GM23338 (cell line): Measurements from ENCODE around the gene CTU1. TPM values are rescaled to one million over a fixed set of nuclear protein-coding genes. Genes with fewer than 3 reads are reported as not detected.
A peak's percentile ranks its signal among the peaks of the same experiment; 100 is the strongest.

ENCODE experiments used
- ATAC-seq: fragments of 200-7000 bp; cut with Tn5 transposase; 3 replicates; pipeline ENCODE4 v1.9.1; 2020
- DNase-seq: peaks from one replicate; pipeline ENCODE4 v3.0.0-alpha.2; 2015; ENCODE audit warnings: low spot score
- H2AFZ ChIP-seq: fragments of 200-600 bp; sonication (generic); 2 replicates; pipeline ENCODE4 v1.8.0; 2016; ENCODE audit warnings: antibody characterized with exemption, mild to moderate bottlenecking, moderate library complexity
- H3F3A ChIP-seq: fragments of 200-600 bp; sonication (generic); replicated peaks from 2 replicates; pipeline ENCODE4 v1.8.0; 2017; ENCODE audit warnings: antibody characterized with exemption, mixed run types, low read depth
- H3K27ac ChIP-seq: fragments of 200-600 bp; sonication (generic); 2 replicates; pipeline ENCODE4 v1.6.1; 2016; ENCODE audit warnings: low read depth
- H3K27me3 ChIP-seq: fragments of 200-600 bp; sonication (generic); 2 replicates; pipeline ENCODE4 v1.8.0; 2016; ENCODE audit warnings: mild to moderate bottlenecking, mixed run types, moderate library complexity; ENCODE audit not compliant: insufficient read depth
- H3K36me3 ChIP-seq: fragments of 200-600 bp; sonication (generic); 2 replicates; pipeline ENCODE4 v1.8.0; 2016; ENCODE audit warnings: mild to moderate bottlenecking; ENCODE audit not compliant: insufficient read depth
- H3K4me1 ChIP-seq: fragments of 200-600 bp; sonication (generic); 2 replicates; pipeline ENCODE4 v1.8.0; 2016; ENCODE audit warnings: mild to moderate bottlenecking, moderate library complexity; ENCODE audit not compliant: insufficient read depth
- H3K4me2 ChIP-seq: fragments of 200-600 bp; sonication (generic); 2 replicates; pipeline ENCODE4 v1.7.1; 2017; ENCODE audit warnings: mixed run types
- H3K4me3 ChIP-seq: fragments of 200-600 bp; sonication (generic); 2 replicates; pipeline ENCODE4 v1.6.1; 2016; ENCODE audit warnings: mixed run types
- H3K79me2 ChIP-seq: fragments of 200-600 bp; sonication (generic); replicated peaks from 2 replicates; pipeline ENCODE4 v1.8.0; 2017; ENCODE audit warnings: mild to moderate bottlenecking; ENCODE audit not compliant: insufficient read depth
- H3K9me2 ChIP-seq: fragments of 200-600 bp; sonication (generic); 2 replicates; pipeline ENCODE4 v1.8.0; 2017; ENCODE audit not compliant: insufficient read depth
- H4K20me1 ChIP-seq: fragments of 200-600 bp; sonication (generic); replicated peaks from 2 replicates; pipeline ENCODE4 v1.8.0; 2017; ENCODE audit warnings: mild to moderate bottlenecking; ENCODE audit not compliant: insufficient read depth
- H3K27ac Mint-ChIP-seq: 2 replicates; pipeline ENCODE4 v1.8.0; 2020; ENCODE audit warnings: inconsistent platforms, mild to moderate bottlenecking, moderate library complexity, mixed read lengths
- H3K27me3 Mint-ChIP-seq: 3 replicates; pipeline ENCODE4 v1.8.0; 2022; ENCODE audit warnings: low read depth, mild to moderate bottlenecking, moderate library complexity, mixed read lengths, inconsistent platforms; ENCODE audit not compliant: insufficient read depth, poor library complexity
- H3K36me3 Mint-ChIP-seq: 3 replicates; pipeline ENCODE4 v1.8.0; 2021; ENCODE audit warnings: low read depth, mild to moderate bottlenecking, inconsistent platforms, moderate library complexity, mixed read lengths
- H3K4me1 Mint-ChIP-seq: 3 replicates; pipeline ENCODE4 v1.8.0; 2020; ENCODE audit warnings: mild to moderate bottlenecking, inconsistent platforms, mixed read lengths
- H3K4me3 Mint-ChIP-seq: 3 replicates; pipeline ENCODE4 v1.8.0; 2021; ENCODE audit warnings: moderate library complexity, mild to moderate bottlenecking, inconsistent platforms, mixed read lengths
- H3K9me3 Mint-ChIP-seq: 3 replicates; pipeline ENCODE4 v1.8.0; 2020; ENCODE audit warnings: moderate library complexity, mild to moderate bottlenecking, inconsistent platforms, mixed read lengths
- EZH2phosphoT487 ChIP-seq: fragments of 200-600 bp; sonication (generic); IDR thresholded peaks from one replicate; pipeline ENCODE4 v1.8.1; 2018; ENCODE audit warnings: antibody characterized with exemption; ENCODE audit not compliant: unreplicated experiment
- POLR2AphosphoS5 ChIP-seq: IDR thresholded peaks from 2 replicates; pipeline ENCODE4 v1.6.1; 2016; ENCODE audit warnings: antibody characterized with exemption, low read depth
- ZNF114 ChIP-seq: fragments of 250-450 bp; sonication (Bioruptor Pico); IDR thresholded peaks from 2 replicates; pipeline ENCODE4 v1.5.0; 2020; ENCODE audit warnings: mild to moderate bottlenecking, moderate library complexity
- polyA plus RNA-seq: library from polyadenylated mRNA; unstranded; fragments of >200 nt; fragmentation: Nextera tagmentation; extraction: Ambion mirVana; gene quantifications from 2 replicates; pipeline ENCODE4 v1.2.1, GENCODE V29; 2016
- total RNA-seq: library from RNA; depleted of rRNA; stranded (reverse); fragments of >200 nt; shearing (Covaris generic); gene quantifications from 2 replicates; pipeline ENCODE4 v1.2.3, GENCODE V29; 2014
- TF ChIP-seq, protein P1 (sequence below): fragments of 250-450 bp; sonication (Bioruptor Pico); IDR thresholded peaks from 2 replicates; pipeline ENCODE4 v1.5.0; 2020; ENCODE audit warnings: mild to moderate bottlenecking, moderate library complexity
- TF ChIP-seq, protein P2 (sequence below), 2 experiments: fragments of 200-600 bp in 1 of 2; sonication (generic) in 1 of 2; conservative IDR thresholded peaks; 2 replicates each; pipeline versions ENCODE4 v1.5.1 to v1.6.1; 2016 to 2017; ENCODE audit warnings: antibody characterized with exemption in 2 of 2, low read depth in 2 of 2, mild to moderate bottlenecking in 2 of 2, moderate library complexity in 1 of 2

The CTU1 gene
- total and polyA plus RNA-seq, 2 experiments from 2014 or later, result 3.7 to 18.8 TPM

DNA sequence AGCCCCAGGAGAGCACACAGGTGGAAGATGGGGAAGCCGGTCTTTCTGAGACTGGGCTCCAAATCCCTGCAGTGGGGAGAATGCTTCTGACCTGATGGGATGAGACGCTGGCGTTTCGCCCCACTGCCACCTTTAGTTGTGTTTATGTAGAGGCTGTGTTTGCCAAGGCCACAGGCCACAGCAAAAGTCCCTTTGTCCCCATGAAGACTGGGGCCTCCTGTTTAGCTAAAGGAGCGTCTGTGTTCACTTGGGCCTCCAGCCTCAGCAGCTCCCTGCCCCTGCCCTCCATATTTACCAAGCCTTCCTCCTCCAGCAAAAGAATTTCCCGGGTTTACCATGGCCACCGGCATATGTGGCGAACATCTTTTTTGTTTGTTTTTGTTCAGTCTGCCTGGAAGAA lies 15.1 kb downstream of the CTU1 start (continued):
- TF ChIP-seq, protein P1, sequence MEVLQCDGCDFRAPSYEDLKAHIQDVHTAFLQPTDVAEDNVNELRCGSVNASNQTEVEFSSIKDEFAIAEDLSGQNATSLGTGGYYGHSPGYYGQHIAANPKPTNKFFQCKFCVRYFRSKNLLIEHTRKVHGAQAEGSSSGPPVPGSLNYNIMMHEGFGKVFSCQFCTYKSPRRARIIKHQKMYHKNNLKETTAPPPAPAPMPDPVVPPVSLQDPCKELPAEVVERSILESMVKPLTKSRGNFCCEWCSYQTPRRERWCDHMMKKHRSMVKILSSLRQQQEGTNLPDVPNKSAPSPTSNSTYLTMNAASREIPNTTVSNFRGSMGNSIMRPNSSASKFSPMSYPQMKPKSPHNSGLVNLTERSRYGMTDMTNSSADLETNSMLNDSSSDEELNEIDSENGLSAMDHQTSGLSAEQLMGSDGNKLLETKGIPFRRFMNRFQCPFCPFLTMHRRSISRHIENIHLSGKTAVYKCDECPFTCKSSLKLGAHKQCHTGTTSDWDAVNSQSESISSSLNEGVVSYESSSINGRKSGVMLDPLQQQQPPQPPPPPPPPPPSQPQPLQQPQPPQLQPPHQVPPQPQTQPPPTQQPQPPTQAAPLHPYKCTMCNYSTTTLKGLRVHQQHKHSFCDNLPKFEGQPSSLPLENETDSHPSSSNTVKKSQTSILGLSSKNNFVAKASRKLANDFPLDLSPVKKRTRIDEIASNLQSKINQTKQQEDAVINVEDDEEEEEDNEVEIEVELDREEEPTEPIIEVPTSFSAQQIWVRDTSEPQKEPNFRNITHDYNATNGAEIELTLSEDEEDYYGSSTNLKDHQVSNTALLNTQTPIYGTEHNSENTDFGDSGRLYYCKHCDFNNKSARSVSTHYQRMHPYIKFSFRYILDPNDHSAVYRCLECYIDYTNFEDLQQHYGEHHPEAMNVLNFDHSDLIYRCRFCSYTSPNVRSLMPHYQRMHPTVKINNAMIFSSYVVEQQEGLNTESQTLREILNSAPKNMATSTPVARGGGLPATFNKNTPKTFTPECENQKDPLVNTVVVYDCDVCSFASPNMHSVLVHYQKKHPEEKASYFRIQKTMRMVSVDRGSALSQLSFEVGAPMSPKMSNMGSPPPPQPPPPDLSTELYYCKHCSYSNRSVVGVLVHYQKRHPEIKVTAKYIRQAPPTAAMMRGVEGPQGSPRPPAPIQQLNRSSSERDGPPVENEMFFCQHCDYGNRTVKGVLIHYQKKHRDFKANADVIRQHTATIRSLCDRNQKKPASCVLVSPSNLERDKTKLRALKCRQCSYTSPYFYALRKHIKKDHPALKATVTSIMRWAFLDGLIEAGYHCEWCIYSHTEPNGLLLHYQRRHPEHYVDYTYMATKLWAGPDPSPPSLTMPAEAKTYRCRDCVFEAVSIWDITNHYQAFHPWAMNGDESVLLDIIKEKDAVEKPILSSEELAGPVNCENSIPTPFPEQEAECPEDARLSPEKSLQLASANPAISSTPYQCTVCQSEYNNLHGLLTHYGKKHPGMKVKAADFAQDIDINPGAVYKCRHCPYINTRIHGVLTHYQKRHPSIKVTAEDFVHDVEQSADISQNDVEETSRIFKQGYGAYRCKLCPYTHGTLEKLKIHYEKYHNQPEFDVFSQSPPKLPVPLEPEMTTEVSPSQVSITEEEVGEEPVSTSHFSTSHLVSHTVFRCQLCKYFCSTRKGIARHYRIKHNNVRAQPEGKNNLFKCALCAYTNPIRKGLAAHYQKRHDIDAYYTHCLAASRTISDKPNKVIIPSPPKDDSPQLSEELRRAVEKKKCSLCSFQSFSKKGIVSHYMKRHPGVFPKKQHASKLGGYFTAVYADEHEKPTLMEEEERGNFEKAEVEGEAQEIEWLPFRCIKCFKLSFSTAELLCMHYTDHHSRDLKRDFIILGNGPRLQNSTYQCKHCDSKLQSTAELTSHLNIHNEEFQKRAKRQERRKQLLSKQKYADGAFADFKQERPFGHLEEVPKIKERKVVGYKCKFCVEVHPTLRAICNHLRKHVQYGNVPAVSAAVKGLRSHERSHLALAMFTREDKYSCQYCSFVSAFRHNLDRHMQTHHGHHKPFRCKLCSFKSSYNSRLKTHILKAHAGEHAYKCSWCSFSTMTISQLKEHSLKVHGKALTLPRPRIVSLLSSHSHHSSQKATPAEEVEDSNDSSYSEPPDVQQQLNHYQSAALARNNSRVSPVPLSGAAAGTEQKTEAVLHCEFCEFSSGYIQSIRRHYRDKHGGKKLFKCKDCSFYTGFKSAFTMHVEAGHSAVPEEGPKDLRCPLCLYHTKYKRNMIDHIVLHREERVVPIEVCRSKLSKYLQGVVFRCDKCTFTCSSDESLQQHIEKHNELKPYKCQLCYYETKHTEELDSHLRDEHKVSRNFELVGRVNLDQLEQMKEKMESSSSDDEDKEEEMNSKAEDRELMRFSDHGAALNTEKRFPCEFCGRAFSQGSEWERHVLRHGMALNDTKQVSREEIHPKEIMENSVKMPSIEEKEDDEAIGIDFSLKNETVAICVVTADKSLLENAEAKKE (CRISPR knock-in tag), result no peak
- TF ChIP-seq POLR2AphosphoS5 (no peak), EZH2phosphoT487 (no peak), ZNF114 (CRISPR knock-in tag) (no peak)

DNA sequence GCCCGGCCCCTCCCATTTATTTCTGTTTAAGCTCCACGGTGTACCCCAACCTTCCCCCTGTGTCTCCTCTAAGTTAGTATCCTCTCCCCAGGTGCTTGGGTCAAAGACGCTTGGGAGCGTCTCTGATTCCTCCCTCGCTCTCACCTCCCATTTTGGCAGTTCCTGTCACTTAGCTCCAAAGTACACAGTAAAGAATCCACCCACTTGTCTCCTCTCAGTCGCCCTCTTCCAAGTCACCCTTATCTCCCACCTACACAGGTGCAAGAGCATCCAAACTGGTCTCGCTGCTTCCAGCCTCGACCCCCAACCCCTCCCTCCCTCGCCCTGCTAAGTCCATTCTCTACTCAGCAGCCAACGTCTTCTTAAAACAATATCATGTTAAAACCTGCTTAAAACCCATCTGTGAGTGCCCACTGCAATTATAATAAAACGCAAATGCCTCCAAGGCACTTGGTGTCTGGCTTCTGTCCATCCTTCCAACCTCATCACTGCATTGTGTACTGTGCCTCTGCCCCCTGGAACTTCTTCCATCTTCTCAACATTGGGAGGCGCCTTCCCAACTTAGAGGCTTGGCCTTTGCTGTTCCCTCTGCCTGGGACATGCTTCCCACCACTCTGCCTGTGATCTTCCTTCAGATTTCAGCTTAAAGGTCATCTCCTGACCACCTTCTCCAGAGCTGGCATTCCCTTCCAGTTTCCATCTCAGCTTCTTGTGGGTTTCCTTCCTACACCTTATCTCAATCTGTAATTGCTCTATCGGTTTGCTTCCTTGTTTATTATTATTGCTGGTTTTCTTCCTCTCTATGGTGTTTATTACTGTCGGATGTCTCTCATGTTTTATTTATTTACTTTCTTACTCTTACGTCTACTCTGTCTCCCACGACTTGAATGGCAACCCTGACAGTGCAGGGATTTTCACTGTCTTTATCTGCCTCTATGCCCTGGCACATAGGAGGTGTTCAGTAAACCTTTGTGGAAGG lies 16.0 kb downstream of the CTU1 start:
- Histone ChIP-seq H3F3A (peaks cover 5% of the 10 kb centered on the region; the same call in 1 of the 2 replicates), H3K4me3 (no peak overlapping the region), H4K20me1 (no peaks in the 10 kb centered on the region), H3K79me2 (no peaks in the 10 kb centered on the region), H2AFZ (no peak overlapping the region), H3K4me2 (no peak overlapping the region), H3K27me3 (no peaks in the 10 kb centered on the region), H3K27ac (no peak overlapping the region), H3K4me1 (peaks cover 5% of the 10 kb centered on the region; the same call in 1 of the 2 replicates), H3K9me2 (no peaks in the 10 kb centered on the region), H3K36me3 (no peaks in the 10 kb centered on the region)
- Mint-ChIP-seq H3K36me3 (no peaks in the 10 kb centered on the region; the same call in 2 of the 3 replicates), H3K27ac (no peak overlapping the region), H3K9me3 (no peaks in the 10 kb centered on the region), H3K4me1 (peaks cover 26% of the 10 kb centered on the region), H3K27me3 (peaks cover 18% of the 10 kb centered on the region), H3K4me3 (no peak overlapping the region; the same call in 2 of the 3 replicates)
- no peak for ATAC-seq
- no peak for DNase-seq
- TF ChIP-seq, protein P2, sequence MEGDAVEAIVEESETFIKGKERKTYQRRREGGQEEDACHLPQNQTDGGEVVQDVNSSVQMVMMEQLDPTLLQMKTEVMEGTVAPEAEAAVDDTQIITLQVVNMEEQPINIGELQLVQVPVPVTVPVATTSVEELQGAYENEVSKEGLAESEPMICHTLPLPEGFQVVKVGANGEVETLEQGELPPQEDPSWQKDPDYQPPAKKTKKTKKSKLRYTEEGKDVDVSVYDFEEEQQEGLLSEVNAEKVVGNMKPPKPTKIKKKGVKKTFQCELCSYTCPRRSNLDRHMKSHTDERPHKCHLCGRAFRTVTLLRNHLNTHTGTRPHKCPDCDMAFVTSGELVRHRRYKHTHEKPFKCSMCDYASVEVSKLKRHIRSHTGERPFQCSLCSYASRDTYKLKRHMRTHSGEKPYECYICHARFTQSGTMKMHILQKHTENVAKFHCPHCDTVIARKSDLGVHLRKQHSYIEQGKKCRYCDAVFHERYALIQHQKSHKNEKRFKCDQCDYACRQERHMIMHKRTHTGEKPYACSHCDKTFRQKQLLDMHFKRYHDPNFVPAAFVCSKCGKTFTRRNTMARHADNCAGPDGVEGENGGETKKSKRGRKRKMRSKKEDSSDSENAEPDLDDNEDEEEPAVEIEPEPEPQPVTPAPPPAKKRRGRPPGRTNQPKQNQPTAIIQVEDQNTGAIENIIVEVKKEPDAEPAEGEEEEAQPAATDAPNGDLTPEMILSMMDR (conservative IDR thresholded peaks at IDR 0.05; ENCODE audit: low read depth in 2 of 2), result 0 out of 4 replicates have a peak, but pooled peaks of 1 of the 2 experiments have one; percentile 11
- TF ChIP-seq, protein P1 (CRISPR knock-in tag), result no peak
- TF ChIP-seq POLR2AphosphoS5, result no peak
